Stimulated activated CD4-positive, alpha-beta T cell treated with anti-CD3 and anti-CD28 coated beads, TNF-alpha, amount 100 ng/mL, for 48 hours (primary cell): Measurements from ENCODE around the gene NAA35.
"Not testable (repeated sequence)": the region's sequence is repeated elsewhere in the genome, so short reads cannot be mapped to it uniquely, and the experiment has no call there.

ENCODE experiments used
- DNase-seq, 3 donors: peaks; one replicate each; pipeline ENCODE4 v3.0.0-alpha.2; 2020; ENCODE audit warnings: low read depth in 3 of 3

NAA35 gene

DNA sequence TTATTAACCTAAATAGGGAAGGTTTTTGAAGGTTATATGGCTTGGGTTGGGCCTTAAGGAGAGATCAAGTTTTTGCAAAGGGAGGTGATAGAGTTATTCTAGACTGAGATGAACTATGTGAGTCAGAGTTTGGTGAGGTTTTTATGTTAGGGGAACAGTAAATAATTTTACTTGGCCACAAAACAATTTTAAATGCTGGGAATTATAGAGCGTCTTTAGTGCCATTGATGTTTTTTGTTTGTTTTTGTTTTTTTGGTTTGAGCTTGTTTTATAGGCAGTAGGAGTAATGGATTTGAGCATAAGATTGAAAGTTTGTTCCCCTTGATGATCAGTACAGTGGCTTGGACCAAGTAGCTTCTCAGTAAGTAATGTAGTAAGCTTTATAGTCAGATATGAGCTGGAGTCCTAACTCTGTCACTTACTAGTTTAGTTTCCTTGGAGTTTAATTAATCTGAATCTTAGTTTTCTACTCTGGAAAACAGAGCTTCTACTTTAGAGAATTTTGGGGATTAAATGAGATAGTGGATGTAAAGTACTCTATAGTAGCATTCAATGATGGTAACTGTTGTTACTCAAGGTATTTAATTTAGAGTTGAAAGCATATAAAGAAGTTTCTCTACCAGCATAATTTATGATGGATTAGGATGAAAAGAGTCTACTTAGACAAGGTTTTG, 2.9 kb downstream of the NAA35 start:
- no peak for DNase-seq

DNA sequence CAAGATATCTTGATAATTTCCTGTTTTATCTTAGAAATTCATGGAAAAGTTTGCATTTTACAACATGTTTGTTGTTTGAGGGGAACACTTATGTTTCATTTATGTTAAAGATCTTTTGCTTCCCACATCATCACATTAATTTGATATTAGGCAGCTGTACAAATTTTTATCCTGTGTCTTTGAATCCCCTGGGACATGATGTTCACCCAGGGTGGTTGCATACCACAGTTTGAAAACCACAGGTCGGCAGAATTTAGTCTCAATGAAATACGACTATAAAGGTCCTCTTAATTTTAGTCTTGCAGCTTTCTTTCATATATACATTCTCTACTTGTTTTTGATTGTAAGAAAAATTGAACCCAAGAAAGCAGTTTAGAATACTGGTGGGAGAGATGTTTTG, 3.7 kb downstream of the NAA35 start:
- no peak for DNase-seq

DNA sequence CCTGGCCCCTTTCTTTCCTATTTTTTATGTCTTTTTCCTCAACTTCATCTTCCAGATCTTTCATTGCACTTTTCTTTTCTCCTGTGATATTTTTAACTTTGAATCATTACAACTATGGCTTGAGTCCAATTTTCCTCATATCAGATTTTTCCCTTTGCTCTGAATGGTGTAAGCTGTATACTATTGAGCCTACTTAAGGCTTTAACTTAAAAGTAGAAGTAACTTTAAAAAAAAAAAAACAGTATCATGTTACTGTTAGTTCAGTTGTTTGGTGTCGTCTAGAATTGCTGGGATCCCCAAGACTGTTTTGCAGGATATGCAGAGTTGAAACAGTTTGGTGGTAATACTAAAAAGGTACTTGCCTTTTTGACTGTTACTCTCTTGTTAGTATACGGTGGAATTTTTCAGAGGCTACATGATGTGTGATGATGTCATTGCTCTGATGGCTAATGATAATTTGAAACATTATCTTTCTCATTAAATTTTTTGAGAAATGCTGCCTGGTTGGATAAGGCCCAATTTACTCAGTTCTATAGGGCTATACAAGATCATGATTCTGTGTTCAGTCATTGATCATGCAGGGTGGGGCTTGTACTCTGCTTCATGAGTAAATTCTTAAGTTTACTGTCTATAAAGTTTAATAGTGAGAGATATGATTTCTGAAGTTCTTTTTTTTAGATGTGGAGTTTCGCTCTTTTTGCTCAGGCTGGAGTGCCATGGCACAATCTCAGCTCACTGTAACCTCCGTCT, 8.8 kb downstream of the NAA35 start:
- DNase-seq, result no peak

DNA sequence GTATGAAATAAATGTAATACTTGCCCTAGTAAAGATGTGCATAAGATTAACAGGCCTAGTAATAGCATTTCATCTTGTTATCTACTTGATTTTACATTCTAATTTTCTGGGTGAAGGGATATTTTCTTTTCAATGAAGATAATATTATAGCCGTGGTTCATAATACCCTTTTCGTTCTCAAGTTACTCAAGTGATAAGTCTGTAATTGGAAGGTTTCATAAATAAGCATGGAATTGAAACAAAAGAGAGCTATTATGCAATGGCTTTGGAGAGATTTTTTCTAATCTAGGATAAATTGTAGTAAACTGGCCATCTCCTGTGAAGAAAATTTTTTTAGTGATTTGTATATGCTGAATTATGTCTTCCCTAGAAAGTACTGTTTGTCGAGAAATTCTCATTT, 19.0 kb downstream of the NAA35 start:
- no peak for DNase-seq

DNA sequence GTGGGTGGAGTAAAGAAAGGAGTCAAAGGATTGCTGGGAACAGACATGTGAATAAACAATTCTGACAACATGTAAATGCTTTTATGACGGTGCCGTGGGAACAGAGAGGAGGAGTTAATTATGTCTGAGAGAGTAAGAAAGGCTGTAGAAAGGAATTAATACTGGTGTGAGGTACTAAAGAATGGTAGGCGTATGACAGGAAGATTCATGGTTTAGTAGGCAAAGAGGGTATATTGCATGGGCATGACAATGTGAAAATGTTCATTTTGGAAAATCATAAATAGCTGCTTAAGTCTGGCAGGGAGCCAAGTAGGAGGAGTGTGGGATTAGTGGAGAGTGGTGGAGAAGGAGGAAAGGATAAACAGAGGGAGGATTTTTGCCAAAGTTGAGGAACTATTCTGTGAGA, 19.7 kb downstream of the NAA35 start:
- DNase-seq, result no peak

GRCh38 chr9:85964526-85964925, 23.6 kb downstream of the NAA35 start:
- DNase-seq, result no peak

- DNase-seq, result no peak
Observed at GRCh38 chr9:85964949-85965348, 24.0 kb downstream of the NAA35 start.

- DNase-seq, result no peak
Observed at GRCh38 chr9:85969727-85970126, 28.8 kb downstream of the NAA35 start.

DNA sequence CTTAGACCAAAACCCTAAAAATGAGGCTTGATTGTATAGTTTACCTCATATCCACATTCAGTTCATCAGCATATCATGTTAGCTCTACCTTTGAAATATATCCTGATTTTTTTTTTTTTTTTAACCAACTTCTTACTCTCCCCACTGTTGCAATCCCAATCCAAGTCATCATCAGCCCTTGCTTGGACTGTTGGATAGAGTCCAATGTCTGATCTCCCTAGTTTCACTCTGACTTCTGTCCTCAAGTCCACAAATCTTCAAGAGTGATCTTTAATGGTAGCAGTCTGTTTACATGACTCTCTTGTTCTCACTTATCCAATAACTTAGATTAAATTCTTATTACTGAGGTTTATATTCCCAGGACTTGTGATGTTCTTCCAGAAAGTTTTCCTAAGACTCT, 30.8 kb downstream of the NAA35 start:
- DNase-seq, result no peak

DNA sequence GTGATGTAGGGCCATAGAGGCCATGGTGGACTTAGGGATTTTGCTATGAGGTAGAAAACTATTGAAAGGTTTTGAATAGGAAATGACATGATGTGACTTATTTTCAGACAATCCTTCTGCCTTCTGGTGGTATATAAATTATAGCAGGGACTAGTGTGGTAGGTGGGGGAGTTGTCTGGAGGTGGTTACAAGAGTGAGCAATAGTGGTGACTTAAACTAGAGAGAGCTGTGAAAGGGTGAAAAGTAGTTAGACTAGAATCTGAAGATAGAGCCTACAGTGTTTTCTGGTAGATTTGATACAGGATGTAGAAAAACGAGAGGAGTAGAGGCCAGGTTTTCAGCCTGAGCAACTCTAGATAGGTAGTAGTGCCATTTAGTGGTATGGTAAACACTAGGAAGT, 32.3 kb downstream of the NAA35 start:
- DNase-seq, result no peak

GRCh38 chr9:85974055-85974547, 33.2 kb downstream of the NAA35 start:
- DNase-seq, result not testable (repeated sequence)

DNA sequence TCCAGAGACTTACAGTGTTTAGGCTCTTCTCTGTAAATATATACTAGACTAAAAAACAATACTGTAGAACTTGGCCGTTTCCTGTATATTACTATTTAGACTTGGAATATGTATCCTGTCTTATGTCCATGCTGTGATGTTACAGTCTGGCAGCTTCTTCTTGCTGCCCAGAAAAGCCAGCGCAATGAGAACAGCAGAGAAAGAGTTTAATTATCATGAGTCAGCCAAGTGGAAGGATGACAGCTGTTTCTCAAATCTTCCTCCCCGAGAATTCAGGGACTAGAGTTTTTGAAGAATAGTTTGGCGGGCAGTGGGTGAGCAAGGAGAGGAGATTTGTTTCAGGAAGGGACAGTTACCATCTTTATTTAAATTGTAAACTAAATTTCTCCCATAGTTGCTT, 37.5 kb downstream of the NAA35 start:
- no peak for DNase-seq

GRCh38 chr9:85981369-85981768, 40.4 kb downstream of the NAA35 start:
- no peak for DNase-seq

DNA sequence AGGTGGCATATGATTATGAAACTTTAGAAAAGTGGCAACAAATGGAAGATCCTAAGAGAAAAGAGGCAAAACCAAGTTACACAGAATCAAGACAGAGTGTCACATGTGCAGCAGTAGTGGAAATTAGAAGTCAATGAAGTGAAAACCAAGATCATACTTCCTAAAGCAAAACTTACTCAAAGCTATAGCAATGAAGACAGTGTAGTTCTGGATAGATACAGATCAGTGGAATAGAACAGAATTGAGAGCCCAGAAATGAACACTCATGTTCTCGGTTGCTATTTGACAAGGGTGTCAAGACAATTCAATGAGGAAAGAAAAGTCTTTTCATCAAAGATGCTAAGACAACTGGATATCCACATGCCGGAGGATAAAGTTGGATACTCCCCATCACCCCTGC, 43.5 kb downstream of the NAA35 start:
- no peak for DNase-seq

- DNase-seq, result no peak
Observed at GRCh38 chr9:85987236-85987635, 46.3 kb downstream of the NAA35 start.

- DNase-seq, result no peak
Observed at GRCh38 chr9:85994191-85994590, 53.2 kb downstream of the NAA35 start.

GRCh38 chr9:85995097-85995496, 54.2 kb downstream of the NAA35 start:
- DNase-seq, result no peak

DNA sequence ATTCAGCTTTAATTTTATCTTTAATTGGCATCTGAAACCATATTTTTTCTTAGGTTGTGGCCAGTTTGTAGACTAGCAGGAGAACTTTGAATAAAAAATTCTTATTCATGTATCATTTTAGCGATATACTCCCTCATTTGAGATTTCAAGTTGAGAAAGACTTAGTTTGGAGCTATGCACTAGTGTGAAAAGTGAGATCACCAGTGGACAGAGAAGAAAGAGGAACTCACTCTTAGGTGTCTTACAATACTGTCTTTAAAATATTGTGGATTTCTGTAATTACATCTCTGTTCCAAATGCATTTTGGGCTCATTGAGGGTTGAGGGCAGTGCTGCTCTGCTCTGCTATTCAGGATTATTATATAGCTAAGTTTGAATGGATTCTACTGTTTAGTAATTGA, 54.7 kb downstream of the NAA35 start:
- DNase-seq, result no peak

GRCh38 chr9:86005253-86005775, 64.4 kb downstream of the NAA35 start:
- no peak for DNase-seq

GRCh38 chr9:86009133-86009532, 68.2 kb downstream of the NAA35 start:
- DNase-seq, result no peak

DNA sequence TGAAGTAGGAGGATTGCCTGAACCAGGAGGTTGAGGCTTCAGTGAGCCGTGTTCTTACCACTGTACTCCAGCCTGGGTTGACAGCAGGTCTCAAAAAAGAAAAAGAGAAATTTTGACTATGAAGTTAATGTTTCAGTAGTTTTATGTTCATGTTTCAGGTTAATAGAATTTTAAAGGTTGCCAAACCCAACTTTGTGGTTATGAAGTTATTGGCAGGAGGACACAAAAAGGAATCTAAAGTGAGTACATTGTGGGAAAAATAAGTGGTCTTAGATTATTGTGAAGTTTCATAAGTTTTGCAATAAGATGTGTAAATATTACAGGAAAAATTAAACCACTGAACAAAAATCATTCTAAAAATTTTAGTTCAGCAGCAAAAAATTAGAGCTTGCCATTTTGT, 79.8 kb downstream of the NAA35 start:
- DNase-seq, result no peak

GRCh38 chr9:86021166-86021565, 80.2 kb downstream of the NAA35 start:
- DNase-seq, result no peak

- DNase-seq, result no peak
Observed at GRCh38 chr9:86022687-86023266, 81.8 kb downstream of the NAA35 start.
